Calu3 (cell line): ENCODE measurements around the gene ST6GALNAC3. TPM values are rescaled to one million over a fixed set of nuclear protein-coding genes. Genes with fewer than 3 reads are reported as not detected.

ENCODE experiments used
- BruUV-seq: library from RNA; stranded (reverse); fragments of 400-500 nt; replicated peaks from 2 replicates; lab custom pipeline; 2021; lab: Mats Ljungman, UMichigan
- CTCF ChIA-PET: fragments of 300-600 bp; sonication (Branson Sonifier 250); formaldehyde crosslinking; loops from one replicate; lab custom pipeline; 2022; ENCODE audit warnings: antibody characterized with exemption; lab: Charles Lee
- DNase-seq: peaks from one replicate; pipeline ENCODE4 v3.0.0; 2022
- H3K27ac Mint-ChIP-seq: one replicate; pipeline ENCODE4 v1.8.0; 2022; ENCODE audit warnings: mixed read lengths; ENCODE audit not compliant: unreplicated experiment
- H3K27me3 Mint-ChIP-seq: one replicate; pipeline ENCODE4 v1.8.0; 2022; ENCODE audit warnings: mixed read lengths; ENCODE audit not compliant: unreplicated experiment
- H3K36me3 Mint-ChIP-seq: one replicate; pipeline ENCODE4 v1.8.0; 2022; ENCODE audit warnings: mild to moderate bottlenecking, moderate library complexity, mixed read lengths; ENCODE audit not compliant: insufficient read depth, unreplicated experiment
- H3K4me1 Mint-ChIP-seq: one replicate; pipeline ENCODE4 v1.8.0; 2022; ENCODE audit warnings: mild to moderate bottlenecking, low read depth, mixed read lengths; ENCODE audit not compliant: unreplicated experiment
- H3K4me3 Mint-ChIP-seq: one replicate; pipeline ENCODE4 v1.8.0; 2022; ENCODE audit warnings: mild to moderate bottlenecking, low read depth, moderate library complexity, mixed read lengths; ENCODE audit not compliant: unreplicated experiment
- H3K9me3 Mint-ChIP-seq: one replicate; pipeline ENCODE4 v1.8.0; 2022; ENCODE audit warnings: low read depth, mixed read lengths; ENCODE audit not compliant: unreplicated experiment
- CTCF ChIP-seq: fragments of 200-600 bp; IDR thresholded peaks from one replicate; pipeline ENCODE4 v1.8.0; 2022; ENCODE audit warnings: antibody characterized with exemption; ENCODE audit not compliant: unreplicated experiment
- intact Hi-C: fragments of 100-400 bp; cut with micrococcal nuclease; formaldehyde crosslinking; loops from one replicate; pipeline ENCODE4 v1.10.0; 2022; ENCODE audit not compliant: unreplicated experiment
- total RNA-seq: library from RNA; stranded (reverse); gene quantifications from 2 replicates; pipeline ENCODE4 v1.2.3, GENCODE V29; 2022

ST6GALNAC3 gene
- total RNA-seq, 1 experiment from 2014 or later = 0.87 TPM

DNA sequence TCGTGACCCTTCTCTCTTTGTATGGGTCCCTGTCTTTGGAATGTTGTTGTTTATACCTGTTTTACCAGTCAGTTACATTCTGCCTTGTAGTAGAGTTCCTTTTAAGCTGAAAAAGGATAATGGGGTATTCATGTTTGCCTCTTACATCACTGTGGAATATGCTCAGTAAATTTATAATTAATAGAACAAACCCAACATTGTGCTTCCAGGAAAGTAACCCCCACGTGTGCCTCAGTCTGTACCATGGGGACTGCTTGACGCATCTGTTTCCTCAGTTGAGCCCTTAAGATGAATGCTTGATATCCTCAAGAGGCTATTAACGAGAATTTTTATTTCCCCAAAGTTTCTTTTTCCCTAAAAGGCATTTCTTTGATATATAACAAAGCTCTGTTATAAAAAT is 73.4 kb downstream of the ST6GALNAC3 start:
- no TSS peak for BruUV-seq
- Mint-ChIP-seq H3K27me3 (no peaks in the 10 kb centered on the region), H3K27ac (no peak overlapping the region), H3K36me3 (no peaks in the 10 kb centered on the region), H3K9me3 (no peaks in the 10 kb centered on the region), H3K4me1 (no peaks in the 10 kb centered on the region), H3K4me3 (no peak overlapping the region)
- intact Hi-C loops = no loop called here
- CTCF ChIA-PET = interaction anchor here (0.7 kb wide), 1 partner anchor 22 kb away, joined by 4 read pairs; no protein-coding TSS in a partner anchor
- no peak for TF ChIP-seq CTCF
- no peak for DNase-seq

DNA sequence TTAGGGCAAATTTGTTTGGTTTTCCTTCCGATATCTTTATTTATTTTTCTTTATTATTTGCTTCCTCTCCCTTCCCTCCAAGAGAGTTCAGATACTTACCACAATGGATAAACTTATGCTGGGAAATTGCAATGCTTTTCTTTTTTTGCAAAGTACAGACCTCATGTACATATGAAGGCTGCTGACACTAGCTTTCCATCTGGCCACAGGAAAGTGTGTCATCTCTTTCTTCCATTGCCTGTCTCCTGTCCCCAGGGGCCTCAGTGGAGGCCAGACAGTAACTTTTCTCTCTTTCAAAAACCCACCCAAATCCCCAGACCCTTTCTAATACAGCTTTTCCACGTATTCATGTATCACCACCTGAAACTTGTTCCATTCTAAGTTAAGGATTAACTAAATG is 73.9 kb downstream of the ST6GALNAC3 start:
- DNase-seq = no peak
- BruUV-seq = no TSS peak
- TF ChIP-seq CTCF = no peak
- no peaks in the 10 kb centered on the region for H3K27me3 Mint-ChIP-seq
- intact Hi-C loops = no loop called here
- no peaks in the 10 kb centered on the region for H3K9me3 Mint-ChIP-seq
- H3K36me3 Mint-ChIP-seq = no peaks in the 10 kb centered on the region
- CTCF ChIA-PET = interaction anchor here (0.7 kb wide), 1 partner anchor 22 kb away, joined by 4 read pairs; no protein-coding TSS in a partner anchor
- no peak overlapping the region for H3K4me3 Mint-ChIP-seq
- H3K4me1 Mint-ChIP-seq = no peaks in the 10 kb centered on the region
- H3K27ac Mint-ChIP-seq = no peak overlapping the region

DNA sequence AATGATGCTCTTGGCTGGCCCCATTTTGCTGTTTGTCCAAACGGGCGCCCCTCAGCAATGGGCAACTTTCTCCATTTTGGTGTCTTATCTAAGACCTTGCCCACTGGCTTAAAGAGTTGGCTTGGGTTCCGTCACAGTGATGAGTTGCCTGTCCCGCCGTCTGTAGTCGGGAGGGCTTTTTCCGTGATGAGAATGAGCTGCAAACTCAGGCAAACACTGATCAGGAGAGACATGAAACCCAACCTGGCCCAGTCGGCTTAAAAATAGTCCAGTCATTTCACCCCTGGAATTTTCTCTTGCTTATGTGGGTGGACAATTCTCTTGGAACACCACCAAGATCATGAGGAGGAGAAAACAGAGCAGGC is 79.3 kb downstream of the ST6GALNAC3 start:
- intact Hi-C loops = loop anchor here (1.0 to 10.0 kb wide), 8 partner anchors 162 to 1161 kb away; no protein-coding TSS in a partner anchor
- peak overlapping the region; percentile 72 for H3K4me3 Mint-ChIP-seq
- no peak for TF ChIP-seq CTCF
- no TSS peak for BruUV-seq
- no peaks in the 10 kb centered on the region for H3K36me3 Mint-ChIP-seq
- no peak overlapping the region for H3K27ac Mint-ChIP-seq
- CTCF ChIA-PET = interaction anchor here (0.6 to 1.9 kb wide), 7 partner anchors 16 to 990 kb away, joined by 3 to 8 read pairs (median 4); no protein-coding TSS in a partner anchor
- no peak for DNase-seq
- H3K27me3 Mint-ChIP-seq = no peaks in the 10 kb centered on the region
- H3K9me3 Mint-ChIP-seq = no peaks in the 10 kb centered on the region
- H3K4me1 Mint-ChIP-seq = peaks cover 10% of the 10 kb centered on the region

GRCh38 chr1:76154206-76154956 is 79.8 kb downstream of the ST6GALNAC3 start:
- intact Hi-C loops = loop anchor here (1.0 to 10.0 kb wide), 8 partner anchors 162 to 1160 kb away; no protein-coding TSS in a partner anchor
- BruUV-seq = no TSS peak
- H3K4me3 Mint-ChIP-seq = peak overlapping the region; percentile 72
- no peaks in the 10 kb centered on the region for H3K36me3 Mint-ChIP-seq
- DNase-seq = peak; percentile 81
- H3K27ac Mint-ChIP-seq = peak overlapping the region; percentile 57
- no peaks in the 10 kb centered on the region for H3K9me3 Mint-ChIP-seq
- CTCF ChIA-PET = interaction anchor here (0.5 to 1.9 kb wide), 13 partner anchors 16 to 1234 kb away, joined by 3 to 8 read pairs (median 3); no protein-coding TSS in a partner anchor
- peaks cover 10% of the 10 kb centered on the region for H3K4me1 Mint-ChIP-seq
- no peaks in the 10 kb centered on the region for H3K27me3 Mint-ChIP-seq
- TF ChIP-seq CTCF = peak; percentile 90
